HL-60 (cell line): ENCODE data around the gene LUC7L.

Experiments
- CTCF ChIP-seq: IDR thresholded peaks from one replicate; pipeline ENCODE4 v1.5.1; 2011; ENCODE audit warnings: low read length, control low read depth, inconsistent platforms; ENCODE audit not compliant: insufficient read depth
- REST ChIP-seq: IDR thresholded peaks from 2 replicates; pipeline ENCODE4 v1.6.1; 2012; ENCODE audit warnings: low read depth; ENCODE audit not compliant: insufficient replicate concordance

GRCh38 chr16:144797-145252, 84.4 kb downstream of the LUC7L start:
- TF ChIP-seq CTCF (no peak), REST (no peak)
